Loucy (cell line): ENCODE results near the gene TRIM39.

Experiments used
- H2AFZ ChIP-seq: fragments of 200-600 bp; sonication (generic); 2 replicates; pipeline ENCODE4 v1.6.0; 2016; ENCODE audit warnings: antibody characterized with exemption, mild to moderate bottlenecking, low read length, moderate library complexity
- H3F3A ChIP-seq: fragments of 200-600 bp; 2 replicates; pipeline ENCODE4 v1.6.0; 2016; ENCODE audit warnings: antibody characterized with exemption, low read depth, mild to moderate bottlenecking
- H3K27me3 ChIP-seq: fragments of 200-600 bp; sonication (generic); 2 replicates; pipeline ENCODE4 v1.6.1; 2014; ENCODE audit warnings: low read length, mild to moderate bottlenecking; ENCODE audit not compliant: insufficient read depth, poor library complexity, severe bottlenecking
- H3K36me3 ChIP-seq: fragments of 200-600 bp; sonication (generic); 2 replicates; pipeline ENCODE4 v1.6.1; 2016; ENCODE audit warnings: low read length; ENCODE audit not compliant: insufficient read depth
- H3K4me1 ChIP-seq: fragments of 200-600 bp; sonication (generic); 2 replicates; pipeline ENCODE4 v1.5.1; 2014; ENCODE audit warnings: low read length, mild to moderate bottlenecking; ENCODE audit not compliant: insufficient read depth, poor library complexity, severe bottlenecking
- H3K4me2 ChIP-seq: fragments of 200-600 bp; sonication (generic); 2 replicates; pipeline ENCODE4 v1.6.0; 2014; ENCODE audit warnings: antibody characterized with exemption, low read length, low read depth, mild to moderate bottlenecking; ENCODE audit not compliant: poor library complexity, severe bottlenecking
- H3K4me3 ChIP-seq: fragments of 200-600 bp; sonication (generic); 2 replicates; pipeline ENCODE4 v1.5.1; 2014; ENCODE audit warnings: low read length, mild to moderate bottlenecking, mixed read lengths; ENCODE audit not compliant: poor library complexity, severe bottlenecking
- H3K79me2 ChIP-seq: fragments of 200-600 bp; sonication (generic); 2 replicates; pipeline ENCODE4 v1.6.1; 2014; ENCODE audit warnings: low read length; ENCODE audit not compliant: insufficient read depth
- H3K9ac ChIP-seq: fragments of 200-600 bp; sonication (generic); 2 replicates; pipeline ENCODE4 v1.6.0; 2014; ENCODE audit warnings: mild to moderate bottlenecking, low read depth, low read length, moderate library complexity; ENCODE audit not compliant: poor library complexity, severe bottlenecking
- H3K9me2 ChIP-seq: fragments of 200-600 bp; sonication (generic); replicated peaks from 2 replicates; pipeline ENCODE4 v1.6.1; 2016; ENCODE audit warnings: low read depth, low read length, mixed read lengths
- H3K9me3 ChIP-seq: fragments of 200-600 bp; sonication (generic); 2 replicates; pipeline ENCODE4 v1.6.1; 2014; ENCODE audit warnings: mild to moderate bottlenecking, antibody characterized with exemption, low read length, low read depth; ENCODE audit not compliant: insufficient read depth
- H4K20me1 ChIP-seq: fragments of 200-600 bp; sonication (generic); 2 replicates; pipeline ENCODE4 v1.6.0; 2014; ENCODE audit warnings: antibody characterized with exemption, low read length, mild to moderate bottlenecking; ENCODE audit not compliant: insufficient read depth, poor library complexity, severe bottlenecking
- CTCF ChIP-seq: fragments of 200-600 bp; sonication (generic); conservative IDR thresholded peaks from 2 replicates; pipeline ENCODE4 v1.5.1; 2014; ENCODE audit warnings: mild to moderate bottlenecking, antibody characterized with exemption, low read length
- EZH2phosphoT487 ChIP-seq: fragments of 200-600 bp; IDR thresholded peaks from 2 replicates; pipeline ENCODE4 v1.6.1; 2018; ENCODE audit warnings: antibody characterized with exemption, mild to moderate bottlenecking, moderate library complexity, borderline replicate concordance

The TRIM39 gene

GRCh38 chr6:30319146-30319835, 7.4 kb upstream of the TRIM39 start:
- H3K36me3 ChIP-seq, result peaks cover 4% of the 10 kb centered on the region; the same call in 1 of the 2 replicates
- H3K9ac ChIP-seq, result no peak overlapping the region
- TF ChIP-seq CTCF, result no peak
- TF ChIP-seq EZH2phosphoT487, result no peak
- H3K9me2 ChIP-seq, result no peaks in the 10 kb centered on the region
- no peaks in the 10 kb centered on the region for H3K27me3 ChIP-seq
- peak overlapping the region; percentile 56 for H3K4me2 ChIP-seq
- no peak overlapping the region for H2AFZ ChIP-seq
- peaks cover 89% of the 10 kb centered on the region for H4K20me1 ChIP-seq
- peaks cover 93% of the 10 kb centered on the region for H3K79me2 ChIP-seq
- peaks cover 57% of the 10 kb centered on the region for H3K4me1 ChIP-seq
- no peak overlapping the region for H3K4me3 ChIP-seq
- H3K9me3 ChIP-seq, result no peaks in the 10 kb centered on the region
- no peaks in the 10 kb centered on the region for H3F3A ChIP-seq

- Histone ChIP-seq H3K9ac (no peak overlapping the region), H3K79me2 (peaks cover 85% of the 10 kb centered on the region), H3K9me3 (no peaks in the 10 kb centered on the region), H3K4me2 (peak overlapping the region; percentile 91), H3K9me2 (no peaks in the 10 kb centered on the region), H3F3A (0 out of 2 replicates have a peak, but pooled peaks cover 2% of the 10 kb centered on the region), H4K20me1 (peaks cover 87% of the 10 kb centered on the region), H3K4me1 (peaks cover 68% of the 10 kb centered on the region), H2AFZ (no peak overlapping the region), H3K36me3 (no peaks in the 10 kb centered on the region), H3K27me3 (no peaks in the 10 kb centered on the region), H3K4me3 (peak overlapping the region; percentile 8)
- no peak for TF ChIP-seq CTCF
- TF ChIP-seq EZH2phosphoT487, result no peak
These were observed 4.9 kb upstream of the TRIM39 start for GRCh38 chr6:30321692-30322388.

- H3K36me3 ChIP-seq, result no peaks in the 10 kb centered on the region
- H3K4me1 ChIP-seq, result peaks cover 68% of the 10 kb centered on the region
- H3F3A ChIP-seq, result 0 out of 2 replicates have a peak, but pooled peaks cover 2% of the 10 kb centered on the region
- H3K9me3 ChIP-seq, result no peaks in the 10 kb centered on the region
- peak overlapping the region; percentile 91 for H3K4me2 ChIP-seq
- peaks cover 78% of the 10 kb centered on the region for H4K20me1 ChIP-seq
- H2AFZ ChIP-seq, result no peak overlapping the region
- peak overlapping the region; percentile 87 for H3K4me3 ChIP-seq
- H3K9me2 ChIP-seq, result no peaks in the 10 kb centered on the region
- peaks cover 82% of the 10 kb centered on the region for H3K79me2 ChIP-seq
- H3K27me3 ChIP-seq, result no peaks in the 10 kb centered on the region
- TF ChIP-seq EZH2phosphoT487 (no peak), CTCF (no peak)
- no peak overlapping the region for H3K9ac ChIP-seq
These were observed 3.9 kb upstream of the TRIM39 start for GRCh38 chr6:30322527-30323501.
